ENCODE data around the gene MPPED2.

GRCh38 chr11:30404136-30404535 is 182.0 kb downstream of the MPPED2 start:
- TF ChIP-seq, protein P1, sequence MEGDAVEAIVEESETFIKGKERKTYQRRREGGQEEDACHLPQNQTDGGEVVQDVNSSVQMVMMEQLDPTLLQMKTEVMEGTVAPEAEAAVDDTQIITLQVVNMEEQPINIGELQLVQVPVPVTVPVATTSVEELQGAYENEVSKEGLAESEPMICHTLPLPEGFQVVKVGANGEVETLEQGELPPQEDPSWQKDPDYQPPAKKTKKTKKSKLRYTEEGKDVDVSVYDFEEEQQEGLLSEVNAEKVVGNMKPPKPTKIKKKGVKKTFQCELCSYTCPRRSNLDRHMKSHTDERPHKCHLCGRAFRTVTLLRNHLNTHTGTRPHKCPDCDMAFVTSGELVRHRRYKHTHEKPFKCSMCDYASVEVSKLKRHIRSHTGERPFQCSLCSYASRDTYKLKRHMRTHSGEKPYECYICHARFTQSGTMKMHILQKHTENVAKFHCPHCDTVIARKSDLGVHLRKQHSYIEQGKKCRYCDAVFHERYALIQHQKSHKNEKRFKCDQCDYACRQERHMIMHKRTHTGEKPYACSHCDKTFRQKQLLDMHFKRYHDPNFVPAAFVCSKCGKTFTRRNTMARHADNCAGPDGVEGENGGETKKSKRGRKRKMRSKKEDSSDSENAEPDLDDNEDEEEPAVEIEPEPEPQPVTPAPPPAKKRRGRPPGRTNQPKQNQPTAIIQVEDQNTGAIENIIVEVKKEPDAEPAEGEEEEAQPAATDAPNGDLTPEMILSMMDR (IDR thresholded peaks at IDR 0.05): no peak
- no peak for TF ChIP-seq POLR2AphosphoS5 (IDR thresholded peaks at IDR 0.05)

Data from esophagus muscularis mucosa (tissue), 3 donors.